ENCODE results near the gene GNG14.

GRCh38 chr19:12668932-12669269 is 18.9 kb upstream of the GNG14 start:
- TF ChIP-seq CTCF (IDR thresholded peaks at IDR 0.05) (no peak), POLR2A (IDR thresholded peaks at IDR 0.05) (no peak)
